ENCODE results near the gene CDK8.

GRCh38 chr13:26372747-26373146 is 118.8 kb downstream of the CDK8 start:
- TF ChIP-seq CTCF (IDR thresholded peaks at IDR 0.05): no peak
- no peak for TF ChIP-seq ZFX (IDR thresholded peaks at IDR 0.05; ENCODE audit: borderline replicate concordance)

Data from 22Rv1 (cell line).